ENCODE data around the gene VAMP1.

Gene VAMP1

GRCh38 chr12:6425590-6426531 is 44.6 kb downstream of the VAMP1 start:
- no peak for TF ChIP-seq CTCF (IDR thresholded peaks at IDR 0.05)

GRCh38 chr12:6424866-6425265 is 45.6 kb downstream of the VAMP1 start:
- no peak for TF ChIP-seq CTCF (IDR thresholded peaks at IDR 0.05)

GRCh38 chr12:6424008-6424347 is 46.5 kb downstream of the VAMP1 start:
- TF ChIP-seq CTCF (IDR thresholded peaks at IDR 0.05): no peak

- peak; percentile 87 for TF ChIP-seq CTCF (IDR thresholded peaks at IDR 0.05)
These were observed 47.0 kb downstream of the VAMP1 start for GRCh38 chr12:6423267-6424007.

- TF ChIP-seq CTCF (IDR thresholded peaks at IDR 0.05): no peak
These were observed 50.1 kb downstream of the VAMP1 start for GRCh38 chr12:6420364-6420763.

- TF ChIP-seq CTCF (IDR thresholded peaks at IDR 0.05): no peak
These were observed 51.7 kb downstream of the VAMP1 start for GRCh38 chr12:6418796-6419195.

GRCh38 chr12:6416596-6416995 is 53.9 kb downstream of the VAMP1 start:
- TF ChIP-seq CTCF (IDR thresholded peaks at IDR 0.05): no peak

Data from LNCAP (cell line).